Measurements from ENCODE around the gene ITSN2. TPM values are rescaled to one million over a fixed set of nuclear protein-coding genes. Genes with fewer than 3 reads are reported as not detected.
"Not testable (repeated sequence)": the region's sequence is repeated elsewhere in the genome, so short reads cannot be mapped to it uniquely, and the experiment has no call there.

The ITSN2 gene
- polyA plus RNA-seq (2011; rRNA removed) (22.4 and 27.3 TPM in 2 replicates), polyA minus RNA-seq (2011; rRNA and poly(A)+ RNA removed) (28.3 and 41.4 TPM in 2 replicates)

DNA sequence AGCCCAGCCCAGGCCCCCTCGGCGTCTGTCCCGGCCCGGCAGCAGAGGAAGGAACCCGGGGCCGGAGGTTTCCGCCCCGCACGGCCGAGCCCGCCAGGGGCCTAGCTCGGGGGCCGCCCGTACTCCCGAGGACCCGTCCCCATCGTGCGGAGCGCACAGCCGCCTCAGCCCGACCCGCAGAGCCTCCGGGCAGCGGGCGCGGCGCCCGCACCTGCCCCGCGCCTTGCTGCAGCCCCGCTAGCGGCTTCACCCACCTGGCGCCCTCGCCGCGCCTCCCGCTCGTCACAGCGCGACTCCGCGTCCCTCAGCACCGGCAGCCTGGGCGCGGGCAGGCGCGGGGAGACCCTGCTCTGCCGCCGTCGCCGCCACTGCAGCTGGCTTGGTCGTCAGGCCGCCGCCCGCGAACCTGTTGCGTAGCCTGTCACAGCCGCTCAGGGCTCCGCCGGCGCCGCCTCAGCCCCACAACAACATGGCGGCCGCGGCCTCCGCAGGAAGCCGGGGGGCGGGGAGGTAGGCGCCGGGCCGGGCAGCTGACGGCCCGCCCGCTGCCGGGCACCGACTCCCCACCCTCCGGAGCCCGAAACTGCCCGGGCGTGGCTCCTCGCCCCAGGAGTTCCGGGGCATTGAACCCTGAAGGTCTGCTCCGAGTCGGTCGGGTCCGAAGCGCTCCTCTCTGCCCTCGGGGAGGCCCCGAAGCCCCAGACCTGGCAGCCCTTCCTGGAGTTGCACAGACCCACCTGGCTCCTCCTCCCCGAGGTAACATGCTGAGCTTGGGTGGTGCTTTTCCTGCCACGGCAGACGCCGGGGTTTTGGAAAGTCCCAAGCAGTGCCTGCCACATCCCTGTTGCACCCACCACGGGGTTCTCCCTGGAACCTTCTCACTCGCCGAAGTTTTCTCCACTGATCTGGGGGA, at the start of gene ITSN2:
Gene ITSN2, minus strand, starts transcription at position 487 of the 913 bp plus-strand sequence. CDS start 32,454 bp downstream, outside the sequence.
- TF ChIP-seq, protein P1, sequence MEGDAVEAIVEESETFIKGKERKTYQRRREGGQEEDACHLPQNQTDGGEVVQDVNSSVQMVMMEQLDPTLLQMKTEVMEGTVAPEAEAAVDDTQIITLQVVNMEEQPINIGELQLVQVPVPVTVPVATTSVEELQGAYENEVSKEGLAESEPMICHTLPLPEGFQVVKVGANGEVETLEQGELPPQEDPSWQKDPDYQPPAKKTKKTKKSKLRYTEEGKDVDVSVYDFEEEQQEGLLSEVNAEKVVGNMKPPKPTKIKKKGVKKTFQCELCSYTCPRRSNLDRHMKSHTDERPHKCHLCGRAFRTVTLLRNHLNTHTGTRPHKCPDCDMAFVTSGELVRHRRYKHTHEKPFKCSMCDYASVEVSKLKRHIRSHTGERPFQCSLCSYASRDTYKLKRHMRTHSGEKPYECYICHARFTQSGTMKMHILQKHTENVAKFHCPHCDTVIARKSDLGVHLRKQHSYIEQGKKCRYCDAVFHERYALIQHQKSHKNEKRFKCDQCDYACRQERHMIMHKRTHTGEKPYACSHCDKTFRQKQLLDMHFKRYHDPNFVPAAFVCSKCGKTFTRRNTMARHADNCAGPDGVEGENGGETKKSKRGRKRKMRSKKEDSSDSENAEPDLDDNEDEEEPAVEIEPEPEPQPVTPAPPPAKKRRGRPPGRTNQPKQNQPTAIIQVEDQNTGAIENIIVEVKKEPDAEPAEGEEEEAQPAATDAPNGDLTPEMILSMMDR (IDR thresholded peaks at IDR 0.05; ENCODE audit: low read depth, low read length) = no peak
- peak within 1 kb of the TSS; percentile 77 for H3K4me3 ChIP-seq (ENCODE audit: low read depth, low read length)
- H3K27me3 ChIP-seq (ENCODE audit: control insufficient read depth, insufficient read depth, low read length) = no peaks in the 10 kb centered on the region
- ChIA-PET POLR2A (interaction anchor here (1.9 kb wide), 1 partner anchor 284 kb away, joined by 6 read pairs; the partner anchor contains the start of gene SF3B6), CTCF (interaction anchor here (0.6 kb wide), 2 partner anchors 8 to 18 kb away, joined by 3 read pairs; no protein-coding TSS in a partner anchor)
- no peaks in the 10 kb centered on the region; the same call in 1 of the 2 replicates for H3K9me3 ChIP-seq (ENCODE audit: control insufficient read depth, insufficient read depth, low read length)
- no peak for DNase-seq (ENCODE audit: low read depth, low spot score)
- H3K27ac ChIP-seq (ENCODE audit: low read depth, low read length) = peak within 1 kb of the TSS; percentile 2

DNA sequence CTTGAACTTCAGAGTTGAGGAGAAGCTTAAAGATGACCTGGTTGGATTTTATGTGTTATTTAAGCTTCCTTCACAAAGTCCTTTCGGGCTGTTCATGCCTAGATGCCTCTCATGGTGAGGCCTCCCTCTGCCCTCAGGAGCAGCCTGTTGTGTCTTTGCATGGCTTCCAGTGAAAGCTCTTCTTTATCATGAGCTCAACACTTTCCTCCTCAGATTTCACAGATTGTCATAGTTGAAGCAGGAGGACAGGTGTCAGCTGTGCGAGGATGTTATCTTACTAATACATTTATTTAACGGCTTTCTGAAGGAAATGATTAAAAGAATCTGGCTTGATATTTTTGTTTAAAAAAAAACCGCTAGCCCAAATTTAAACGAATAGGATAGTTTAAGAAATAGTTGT, 48.8 kb upstream of the ITSN2 start:
- H3K27ac ChIP-seq (ENCODE audit: low read depth, low read length) = no peak overlapping the region
- H3K4me3 ChIP-seq (ENCODE audit: low read depth, low read length) = no peak overlapping the region
- ChIA-PET CTCF (interaction anchor here (0.6 to 4.3 kb wide), 41 partner anchors 9 to 720 kb away, joined by 3 to 145 read pairs (median 4); partner anchors contain the start of genes CENPO and PTRHD1), POLR2A (interaction anchor here (0.6 to 0.7 kb wide), 2 partner anchors 422 to 673 kb away, joined by 3 to 5 read pairs; no protein-coding TSS in a partner anchor)
- H3K27me3 ChIP-seq (ENCODE audit: control insufficient read depth, insufficient read depth, low read length) = peaks cover 4% of the 10 kb centered on the region
- no peaks in the 10 kb centered on the region for H3K9me3 ChIP-seq (ENCODE audit: control insufficient read depth, insufficient read depth, low read length)
- no peak for DNase-seq (ENCODE audit: low read depth, low spot score)
- TF ChIP-seq, protein P1 (IDR thresholded peaks at IDR 0.05; ENCODE audit: low read depth, low read length) = no peak

DNA sequence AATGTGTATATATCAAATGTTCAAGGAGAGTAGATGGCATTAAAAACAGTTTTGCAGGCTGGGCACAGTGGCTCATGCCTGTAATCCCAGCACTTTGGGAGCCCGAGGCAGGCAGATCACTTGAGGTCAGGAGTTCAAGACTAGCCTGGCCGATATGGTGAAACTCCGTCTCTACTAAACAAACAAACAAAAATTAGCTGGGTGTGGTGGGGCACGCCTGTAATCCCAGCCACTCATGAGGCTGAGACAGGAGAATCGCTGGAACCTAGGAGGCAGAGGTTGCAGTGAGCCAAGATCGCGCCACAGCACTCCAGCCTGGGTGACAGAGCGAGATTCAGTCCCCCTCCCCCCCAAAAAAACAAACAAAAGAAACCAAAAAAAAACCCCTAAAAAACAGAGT, 48.4 kb upstream of the ITSN2 start:
- ChIA-PET POLR2A (interaction anchor here (0.6 to 0.7 kb wide), 2 partner anchors 421 to 674 kb away, joined by 3 to 5 read pairs; no protein-coding TSS in a partner anchor), CTCF (interaction anchor here (0.6 to 4.3 kb wide), 25 partner anchors 9 to 721 kb away, joined by 3 to 145 read pairs (median 4); no protein-coding TSS in a partner anchor)
- H3K4me3 ChIP-seq (ENCODE audit: low read depth, low read length); DNase-seq (ENCODE audit: low read depth, low spot score); H3K27me3 ChIP-seq (ENCODE audit: control insufficient read depth, insufficient read depth, low read length); H3K27ac ChIP-seq (ENCODE audit: low read depth, low read length); H3K9me3 ChIP-seq (ENCODE audit: control insufficient read depth, insufficient read depth, low read length): not testable (repeated sequence)

DNA sequence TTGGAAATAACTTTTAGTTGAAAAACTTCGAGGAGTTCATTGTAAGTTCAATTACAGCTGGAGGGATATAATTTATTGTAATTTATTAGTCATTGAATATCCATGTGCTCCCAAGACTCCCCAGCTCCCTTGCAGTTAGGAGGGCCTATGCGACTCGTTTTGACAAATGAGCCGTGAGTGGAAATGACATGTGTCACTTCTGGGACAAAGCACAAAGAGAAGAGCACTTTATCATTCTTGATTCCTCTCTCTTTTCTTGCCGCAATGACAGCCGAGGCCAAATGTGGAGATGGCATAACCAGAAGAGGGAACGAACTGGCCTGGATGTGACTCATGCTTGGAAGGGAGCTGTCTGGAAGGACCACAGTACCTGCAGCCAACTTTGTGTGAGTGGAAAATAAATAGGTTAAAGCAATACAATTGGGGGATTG, 44.2 kb upstream of the ITSN2 start:
- H3K4me3 ChIP-seq (ENCODE audit: low read depth, low read length) = no peak overlapping the region
- POLR2A ChIA-PET = no interaction called here

DNA sequence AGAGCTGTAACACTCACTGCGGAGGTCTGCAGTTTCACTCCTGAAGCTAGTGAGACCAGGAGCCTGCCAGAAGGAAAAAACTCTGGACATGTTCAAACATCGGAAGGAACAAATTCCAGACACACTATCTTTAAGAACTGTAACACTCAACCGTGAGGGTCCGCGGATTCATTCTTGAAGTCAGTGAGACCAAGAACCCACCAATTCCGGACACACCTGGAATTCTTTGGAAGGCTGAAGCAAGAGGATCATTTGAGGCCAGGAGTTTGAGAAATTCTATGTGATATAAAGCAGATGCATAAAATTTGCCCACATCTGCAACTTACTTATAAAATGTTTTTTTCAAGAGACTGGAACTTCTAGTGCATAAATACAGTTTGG, 43.5 kb upstream of the ITSN2 start:
- no peak for DNase-seq (ENCODE audit: low read depth, low spot score)
- Histone ChIP-seq H3K4me3 (ENCODE audit: low read depth, low read length) (no peak overlapping the region), H3K27me3 (ENCODE audit: control insufficient read depth, insufficient read depth, low read length) (peaks cover 10% of the 10 kb centered on the region), H3K27ac (ENCODE audit: low read depth, low read length) (no peak overlapping the region), H3K9me3 (ENCODE audit: control insufficient read depth, insufficient read depth, low read length) (peaks cover 5% of the 10 kb centered on the region)
- ChIA-PET POLR2A (no interaction called here), CTCF (no interaction called here)
- TF ChIP-seq, protein P1 (IDR thresholded peaks at IDR 0.05; ENCODE audit: low read depth, low read length) = no peak

More for the DNA sequence above, 44.2 kb upstream of the ITSN2 start:
- CTCF ChIA-PET = no interaction called here
- no peak for DNase-seq (ENCODE audit: low read depth, low spot score)
- Histone ChIP-seq H3K27me3 (ENCODE audit: control insufficient read depth, insufficient read depth, low read length) (peaks cover 14% of the 10 kb centered on the region), H3K27ac (ENCODE audit: low read depth, low read length) (no peak overlapping the region), H3K9me3 (ENCODE audit: control insufficient read depth, insufficient read depth, low read length) (peaks cover 5% of the 10 kb centered on the region)
- TF ChIP-seq, protein P1 (IDR thresholded peaks at IDR 0.05; ENCODE audit: low read depth, low read length) = no peak
